ENCODE data around the gene ADCY2. TPM values are rescaled to one million over a fixed set of nuclear protein-coding genes. Genes with fewer than 3 reads are reported as not detected.

ADCY2 gene
- polyA plus RNA-seq, 1 donor (not counting 4 experiments of a cell fraction or from before 2014, with no cell fraction given): 0.13 TPM

- Histone ChIP-seq H3K36me3 (ENCODE audit: control insufficient read depth in 2 of 2, extremely low read depth in 1 of 2, insufficient read depth in 2 of 2, low read length in 2 of 2) (peaks cover 29 to 33% of the 10 kb centered on the region in 2 experiments), H3K79me2 (ENCODE audit: control insufficient read depth, insufficient read depth, low read length) (peaks cover 59% of the 10 kb centered on the region), H3K4me2 (ENCODE audit: control insufficient read depth, extremely low read depth, insufficient read depth, low read depth, low read length) (no peak overlapping the region), H3K9ac (ENCODE audit: control insufficient read depth, extremely low read depth, insufficient read depth, low read length) (no peak overlapping the region), H3K4me1 (ENCODE audit: control insufficient read depth, extremely low read depth, insufficient read depth, low read length) (peaks cover 13% of the 10 kb centered on the region), H3K27me3 (ENCODE audit: control insufficient read depth, extremely low read depth, insufficient read depth, low read length) (no peaks in the 10 kb centered on the region), H2AFZ (ENCODE audit: control insufficient read depth, low read length) (no peak overlapping the region), H3K9me3 (ENCODE audit: control insufficient read depth, low read depth, low read length) (no peaks in the 10 kb centered on the region), H3K27ac (ENCODE audit: control insufficient read depth, insufficient read depth, low read length) (no peak overlapping the region), H4K20me1 (ENCODE audit: control insufficient read depth, extremely low read depth, insufficient read depth, low read length) (peaks cover 3% of the 10 kb centered on the region), H3K4me3 (ENCODE audit: control insufficient read depth in 2 of 3, extremely low read depth in 1 of 3, insufficient read depth in 2 of 3, low read depth in 1 of 3, low read length in 3 of 3) (no peak overlapping the region), H3K9me1 (ENCODE audit: control insufficient read depth, extremely low read depth, insufficient read depth, low read length) (no peaks in the 10 kb centered on the region)
- dilution Hi-C loops (cut with MboI; ENCODE audit: extremely low pct_ligation_motif_present, low sequenced_read_pairs): no loop called here
- DNase-seq (ENCODE audit: low read depth, low spot score) (no peak), FAIRE-seq (peak; percentile 43)
- no peak for TF ChIP-seq CTCF (optimal IDR thresholded peaks at IDR 0.05 in 1 of 3, IDR thresholded peaks at IDR 0.05 in 1 of 3, conservative IDR thresholded peaks at IDR 0.05 in 1 of 3; ENCODE audit: extremely low read depth in 1 of 3, insufficient read depth in 2 of 3, low read length in 3 of 3)
- TF ChIP-seq EZH2 (IDR thresholded peaks at IDR 0.05; ENCODE audit: low read length): no peak
These were observed 479.2 kb downstream of the ADCY2 start for GRCh38 chr5:7875151-7875550.

- H3K36me3 ChIP-seq (ENCODE audit: control insufficient read depth in 2 of 2, extremely low read depth in 1 of 2, insufficient read depth in 2 of 2, low read length in 2 of 2): peaks cover 35% of the 10 kb centered on the region in 2 experiments
- no peak for DNase-seq (ENCODE audit: low read depth, low spot score)
- no peak for TF ChIP-seq CTCF (optimal IDR thresholded peaks at IDR 0.05 in 1 of 3, IDR thresholded peaks at IDR 0.05 in 1 of 3, conservative IDR thresholded peaks at IDR 0.05 in 1 of 3; ENCODE audit: extremely low read depth in 1 of 3, insufficient read depth in 2 of 3, low read length in 3 of 3)
- TF ChIP-seq EZH2 (IDR thresholded peaks at IDR 0.05; ENCODE audit: low read length): no peak
These were observed 480.9 kb downstream of the ADCY2 start for GRCh38 chr5:7876867-7877266.

More at GRCh38 chr5:7876867-7877266, 480.9 kb downstream of the ADCY2 start:
- Histone ChIP-seq H3K27me3 (ENCODE audit: control insufficient read depth, extremely low read depth, insufficient read depth, low read length) (no peaks in the 10 kb centered on the region), H3K9ac (ENCODE audit: control insufficient read depth, extremely low read depth, insufficient read depth, low read length) (no peak overlapping the region), H3K9me3 (ENCODE audit: control insufficient read depth, low read depth, low read length) (no peaks in the 10 kb centered on the region), H2AFZ (ENCODE audit: control insufficient read depth, low read length) (no peak overlapping the region), H3K4me2 (ENCODE audit: control insufficient read depth, extremely low read depth, insufficient read depth, low read depth, low read length) (no peak overlapping the region), H3K27ac (ENCODE audit: control insufficient read depth, insufficient read depth, low read length) (peak overlapping the region; percentile 5), H4K20me1 (ENCODE audit: control insufficient read depth, extremely low read depth, insufficient read depth, low read length) (peaks cover 3% of the 10 kb centered on the region), H3K4me1 (ENCODE audit: control insufficient read depth, extremely low read depth, insufficient read depth, low read length) (peaks cover 5% of the 10 kb centered on the region), H3K9me1 (ENCODE audit: control insufficient read depth, extremely low read depth, insufficient read depth, low read length) (no peaks in the 10 kb centered on the region), H3K79me2 (ENCODE audit: control insufficient read depth, insufficient read depth, low read length) (peaks cover 49% of the 10 kb centered on the region), H3K4me3 (ENCODE audit: control insufficient read depth in 2 of 3, extremely low read depth in 1 of 3, insufficient read depth in 2 of 3, low read depth in 1 of 3, low read length in 3 of 3) (no peak overlapping the region)
- dilution Hi-C loops (cut with MboI; ENCODE audit: extremely low pct_ligation_motif_present, low sequenced_read_pairs): no loop called here
- no peak for FAIRE-seq

Data from keratinocyte (primary cell).